Stomach smooth muscle (tissue), 2 donors: ENCODE measurements around the gene SIPA1L3.
"Not testable (repeated sequence)": the region's sequence is repeated elsewhere in the genome, so short reads cannot be mapped to it uniquely, and the experiment has no call there.

Source experiments
- H3K27ac ChIP-seq: one replicate; pipeline ENCODE4 v1.7.0; 2013; ENCODE audit warnings: mild to moderate bottlenecking, low read length, inconsistent platforms
- H3K27me3 ChIP-seq, 2 donors: one replicate each; pipeline ENCODE4 v1.7.0; 2013; ENCODE audit warnings: low read length in 2 of 2; ENCODE audit not compliant: insufficient read depth in 2 of 2, control insufficient read depth in 1 of 2
- H3K36me3 ChIP-seq, 2 donors: one replicate each; pipeline ENCODE4 v1.7.0; 2013; ENCODE audit warnings: low read length in 2 of 2; ENCODE audit not compliant: control insufficient read depth in 2 of 2, insufficient read depth in 2 of 2
- H3K4me1 ChIP-seq: one replicate; pipeline ENCODE4 v1.7.0; 2013; ENCODE audit warnings: low read length; ENCODE audit not compliant: control insufficient read depth, insufficient read depth
- H3K4me3 ChIP-seq, 2 donors: one replicate each; pipeline ENCODE4 v1.7.0; 2013; ENCODE audit warnings: low read length in 2 of 2
- H3K9ac ChIP-seq, 2 donors: one replicate each; pipeline ENCODE4 v1.7.0; 2013; ENCODE audit warnings: low read length in 2 of 2, mild to moderate bottlenecking in 1 of 2
- H3K9me3 ChIP-seq, 2 donors: one replicate each; pipeline ENCODE4 v1.7.0; 2013; ENCODE audit warnings: low read length in 2 of 2; ENCODE audit not compliant: control insufficient read depth in 2 of 2
- donor health status: healthy.
- donor health status: Pancreatic carcinoma.

SIPA1L3 gene

DNA sequence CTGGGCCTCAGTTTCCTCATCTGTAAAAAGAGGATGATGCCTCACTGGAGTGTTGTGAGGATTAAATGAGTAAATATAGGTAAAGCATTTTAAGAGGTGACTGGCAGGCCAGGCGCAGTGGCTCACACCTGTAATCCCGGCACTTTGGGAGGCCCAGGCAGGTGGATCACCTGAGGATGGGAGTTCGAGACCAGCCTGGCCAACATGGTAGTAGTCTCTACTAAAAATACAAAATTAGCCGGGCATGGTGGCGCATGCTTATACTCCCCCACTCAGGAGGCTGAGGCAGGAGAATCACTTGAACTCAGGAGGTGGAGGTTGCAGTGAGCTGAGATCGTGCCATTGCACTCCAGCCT is 317.8 kb downstream of the SIPA1L3 start:
- not testable (repeated sequence) for H3K9me3 ChIP-seq, H3K4me3 ChIP-seq, H3K27ac ChIP-seq, H3K36me3 ChIP-seq, H3K9ac ChIP-seq
- Histone ChIP-seq H3K4me1 (peaks cover 18% of the 10 kb centered on the region), H3K27me3 (peaks cover 50 to 70% of the 10 kb centered on the region in 2 donors)

DNA sequence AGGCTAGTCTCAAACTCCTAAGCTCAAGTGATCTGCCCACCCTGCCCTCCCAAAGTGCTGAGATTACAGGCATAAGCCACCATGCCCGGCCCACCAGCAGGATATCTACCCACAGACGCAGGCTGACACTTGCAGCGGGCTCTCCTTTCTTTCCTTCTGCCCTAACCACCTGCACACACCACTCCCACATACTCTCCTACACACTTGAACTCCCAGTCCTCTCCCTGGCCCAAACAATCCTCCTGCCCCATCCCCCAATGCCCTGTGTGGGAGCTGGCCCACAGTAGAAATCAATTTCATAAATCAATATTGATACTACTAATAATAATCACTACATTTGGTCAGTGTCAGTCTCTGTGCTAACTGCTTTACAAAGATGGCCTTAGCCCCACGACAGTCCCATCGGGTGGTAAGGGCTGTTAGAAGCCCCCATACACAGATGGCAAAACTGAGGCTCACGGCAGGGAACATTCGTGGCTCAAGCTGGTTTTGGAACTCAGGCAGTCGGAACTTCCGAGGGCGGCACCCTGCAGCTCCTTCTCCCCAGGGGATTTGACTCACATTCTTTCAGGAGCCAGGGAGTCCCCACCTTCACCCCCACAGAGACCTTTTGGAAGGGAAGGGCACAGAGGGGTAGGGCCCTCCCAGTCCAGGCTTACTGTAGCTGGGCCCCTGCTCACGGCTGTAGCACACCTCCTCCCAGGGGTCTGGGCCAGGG is 320.4 kb downstream of the SIPA1L3 start:
- no peak overlapping the region for H3K4me3 ChIP-seq
- H3K27ac ChIP-seq, result no peak overlapping the region
- H3K27me3 ChIP-seq, result peaks cover 58 to 71% of the 10 kb centered on the region in 2 donors
- no peak overlapping the region for H3K9ac ChIP-seq
- H3K9me3 ChIP-seq, result no peaks in the 10 kb centered on the region
- no peaks in the 10 kb centered on the region for H3K36me3 ChIP-seq
- peaks cover 18% of the 10 kb centered on the region for H3K4me1 ChIP-seq

DNA sequence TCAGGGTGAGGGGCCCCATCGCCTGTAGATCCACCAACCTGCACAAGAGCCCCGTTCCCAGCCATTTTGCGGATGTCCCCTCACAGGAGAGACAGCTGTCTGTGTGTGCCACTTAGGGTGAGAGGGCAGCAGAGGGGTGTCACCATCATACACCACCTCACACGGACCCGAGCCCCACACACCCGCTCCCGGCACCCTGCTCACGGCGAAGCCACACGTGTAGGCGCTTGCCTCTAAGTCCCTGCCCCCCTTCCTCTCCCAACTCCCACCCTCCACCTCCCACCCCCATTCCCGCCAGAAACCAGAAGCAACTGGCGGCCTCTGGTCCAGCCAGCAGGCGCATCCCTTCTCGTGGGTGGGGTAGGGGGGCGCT is 321.0 kb downstream of the SIPA1L3 start:
- Histone ChIP-seq H3K9ac (no peak overlapping the region), H3K27ac (no peak overlapping the region), H3K27me3 (peaks cover 54 to 65% of the 10 kb centered on the region in 2 donors)

DNA sequence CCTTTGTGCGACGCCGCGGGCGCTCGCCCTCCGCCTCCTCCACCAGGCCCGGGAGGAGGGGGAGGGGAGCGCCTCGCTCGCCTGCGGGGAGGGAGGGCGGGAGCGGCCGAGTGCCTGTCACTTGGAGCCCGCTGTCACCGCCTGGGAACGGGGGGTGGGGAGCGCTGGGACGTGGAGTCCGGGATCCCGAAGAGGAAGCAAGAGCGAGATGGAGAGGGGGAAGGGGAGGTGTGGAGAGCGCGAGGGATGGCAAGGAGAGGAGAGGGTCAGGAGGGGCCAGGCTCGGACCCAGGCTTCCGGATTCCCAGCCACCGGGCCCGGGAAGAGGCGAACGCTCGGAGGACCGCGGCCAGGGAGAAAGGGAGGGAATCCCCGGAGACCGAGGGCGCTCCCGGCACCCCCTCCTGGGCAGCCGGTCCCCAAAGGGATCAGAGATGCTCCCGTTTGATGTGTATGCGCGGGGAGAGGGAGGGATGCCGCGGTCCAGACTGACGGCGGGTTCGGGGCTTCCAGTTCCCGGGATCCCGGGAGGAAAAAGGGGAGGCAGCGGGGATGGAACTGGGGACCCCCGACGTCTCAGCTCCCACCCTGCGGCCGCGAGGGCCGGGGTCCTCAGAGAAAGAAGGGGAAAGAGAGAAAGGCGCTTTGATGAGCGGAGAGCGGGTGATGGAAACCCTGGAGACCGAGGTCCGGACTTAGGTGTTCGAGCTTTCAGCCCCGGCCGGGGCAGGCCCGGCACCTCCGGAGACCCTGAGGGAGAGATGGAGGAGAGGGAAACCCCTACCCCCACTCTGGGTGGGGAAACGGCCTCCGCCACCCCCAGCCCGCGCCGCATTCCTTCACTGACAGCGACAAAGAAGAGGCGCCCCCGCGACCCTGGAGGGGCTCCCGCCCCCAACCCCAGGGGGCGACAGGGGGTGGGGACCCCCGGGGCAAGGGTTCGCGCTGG is 321.8 kb downstream of the SIPA1L3 start:
- Histone ChIP-seq H3K36me3 (no peaks in the 10 kb centered on the region), H3K4me1 (peaks cover 18% of the 10 kb centered on the region), H3K9me3 (no peaks in the 10 kb centered on the region), H3K9ac (no peak overlapping the region), H3K4me3 (no peak overlapping the region), H3K27me3 (peaks cover 50 to 58% of the 10 kb centered on the region in 2 donors), H3K27ac (no peak overlapping the region)

More for the DNA sequence above, 321.0 kb downstream of the SIPA1L3 start:
- no peaks in the 10 kb centered on the region for H3K9me3 ChIP-seq
- H3K4me3 ChIP-seq, result no peak overlapping the region
- peaks cover 18% of the 10 kb centered on the region for H3K4me1 ChIP-seq
- no peaks in the 10 kb centered on the region for H3K36me3 ChIP-seq

DNA sequence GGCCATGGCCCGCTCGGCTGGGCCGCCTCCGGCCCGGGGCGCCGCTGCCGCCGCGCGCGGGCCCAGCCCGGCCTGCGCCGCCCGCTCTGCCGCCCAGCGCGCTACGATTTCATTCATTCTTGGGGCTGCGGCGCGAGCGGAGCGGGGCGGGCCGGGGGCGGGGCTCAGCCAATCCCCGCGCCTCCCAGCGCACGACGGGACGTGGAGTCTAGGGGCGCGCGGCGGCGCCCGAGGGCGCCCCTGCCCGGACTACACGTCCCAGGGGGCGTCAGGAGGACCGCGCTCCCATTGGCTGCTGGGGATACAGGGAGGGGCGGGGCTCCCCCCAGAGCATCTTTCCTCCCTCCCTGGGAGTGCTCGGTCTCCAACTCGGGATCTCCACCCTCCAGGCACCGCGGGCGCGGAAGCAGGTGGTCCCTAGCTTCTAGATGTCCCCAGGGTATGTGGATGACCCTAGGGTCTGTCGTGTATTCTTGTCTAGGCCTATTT is 322.6 kb downstream of the SIPA1L3 start:
- Histone ChIP-seq H3K4me3 (no peak overlapping the region), H3K4me1 (peaks cover 10% of the 10 kb centered on the region), H3K27me3 (peaks cover 49% of the 10 kb centered on the region in 2 donors), H3K27ac (no peak overlapping the region), H3K36me3 (no peaks in the 10 kb centered on the region), H3K9me3 (no peaks in the 10 kb centered on the region), H3K9ac (no peak overlapping the region)

DNA sequence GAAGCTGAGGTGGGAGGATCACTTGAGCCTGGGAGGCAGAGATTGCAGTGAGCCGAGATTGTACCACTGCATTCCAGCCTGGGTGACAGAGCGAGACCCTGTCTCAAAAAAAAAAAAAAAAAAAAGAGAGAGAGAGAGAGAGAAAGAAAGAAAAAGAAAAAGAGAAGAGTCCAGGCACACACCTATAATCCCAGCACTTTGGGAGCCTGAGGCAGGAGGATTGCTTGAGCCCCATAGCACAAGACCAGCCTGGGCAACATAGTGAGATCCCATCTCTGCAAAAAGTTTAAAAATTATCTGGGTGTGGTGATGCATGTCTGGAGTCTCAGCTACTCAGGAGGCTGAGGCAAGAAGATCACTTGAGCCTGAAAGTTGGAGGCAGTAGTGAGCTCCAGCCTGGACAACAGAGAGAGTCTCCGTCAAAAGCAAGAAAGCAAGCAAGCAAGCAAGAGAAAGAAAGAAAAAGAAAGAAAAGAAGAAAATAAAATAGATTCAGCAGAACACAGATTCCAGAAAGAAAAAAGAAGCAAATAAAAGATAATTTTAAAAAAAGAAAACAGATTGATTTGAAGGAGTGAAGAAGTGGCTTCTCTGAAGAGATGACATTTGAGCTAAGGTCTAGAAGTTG is 323.6 kb downstream of the SIPA1L3 start:
- not testable (repeated sequence) for H3K27ac ChIP-seq, H3K4me3 ChIP-seq, H3K4me1 ChIP-seq, H3K36me3 ChIP-seq, H3K9ac ChIP-seq, H3K9me3 ChIP-seq
- peaks cover 44 to 46% of the 10 kb centered on the region in 2 donors for H3K27me3 ChIP-seq

DNA sequence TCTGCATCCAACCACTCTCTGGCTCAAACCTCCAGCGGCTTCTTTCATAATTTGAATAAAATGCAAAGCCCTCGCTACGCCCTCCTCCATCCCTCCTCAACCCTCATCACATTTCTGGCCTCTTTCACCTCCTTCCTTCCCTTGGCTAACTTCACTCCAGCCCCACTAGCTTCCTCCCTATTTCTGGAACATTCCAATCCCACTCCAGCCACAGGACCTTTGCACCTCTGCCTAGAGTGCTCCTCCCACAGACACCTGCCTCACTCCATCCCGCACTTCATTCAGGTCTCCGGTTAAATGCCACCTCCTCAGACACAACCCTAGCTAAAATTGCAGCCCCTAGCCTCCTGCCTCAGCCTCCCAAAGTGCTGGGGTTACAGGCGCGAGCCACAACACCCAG is 324.9 kb downstream of the SIPA1L3 start:
- H3K4me1 ChIP-seq, result peaks cover 10% of the 10 kb centered on the region
- H3K27me3 ChIP-seq, result peaks cover 34 to 37% of the 10 kb centered on the region in 2 donors
- no peak overlapping the region for H3K9ac ChIP-seq
- H3K36me3 ChIP-seq, result no peaks in the 10 kb centered on the region
- H3K9me3 ChIP-seq, result no peaks in the 10 kb centered on the region
- H3K4me3 ChIP-seq, result no peak overlapping the region
- H3K27ac ChIP-seq, result no peak overlapping the region

DNA sequence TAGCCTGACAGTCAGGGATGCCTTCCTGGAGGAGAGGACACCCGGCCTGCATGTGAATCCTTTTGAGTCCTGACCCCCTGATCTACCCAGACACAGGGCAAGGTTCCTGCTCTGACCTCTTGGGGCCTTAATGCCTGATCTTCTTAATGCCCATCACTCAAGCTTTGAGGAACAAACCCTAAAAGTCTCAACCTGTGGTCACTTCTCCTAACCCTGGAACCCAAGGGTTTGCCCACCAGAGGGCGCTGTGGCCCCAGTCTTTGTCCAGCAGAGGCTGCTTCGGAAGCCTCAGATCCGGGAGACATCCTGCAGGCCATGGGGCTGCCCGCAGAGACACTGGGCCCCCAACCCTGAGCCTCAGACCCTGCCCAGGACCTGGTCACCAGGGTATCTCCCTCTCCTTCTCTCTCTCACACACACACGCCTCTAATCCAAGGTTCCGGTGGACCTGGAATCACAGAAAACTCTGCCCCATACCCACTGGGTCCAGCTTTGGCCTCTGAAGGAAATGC is 326.8 kb downstream of the SIPA1L3 start:
- Histone ChIP-seq H3K4me1 (peaks cover 5% of the 10 kb centered on the region), H3K27ac (no peak overlapping the region), H3K9ac (no peak overlapping the region), H3K4me3 (no peak overlapping the region), H3K27me3 (peaks cover 20 to 24% of the 10 kb centered on the region in 2 donors), H3K36me3 (no peaks in the 10 kb centered on the region), H3K9me3 (no peaks in the 10 kb centered on the region)

DNA sequence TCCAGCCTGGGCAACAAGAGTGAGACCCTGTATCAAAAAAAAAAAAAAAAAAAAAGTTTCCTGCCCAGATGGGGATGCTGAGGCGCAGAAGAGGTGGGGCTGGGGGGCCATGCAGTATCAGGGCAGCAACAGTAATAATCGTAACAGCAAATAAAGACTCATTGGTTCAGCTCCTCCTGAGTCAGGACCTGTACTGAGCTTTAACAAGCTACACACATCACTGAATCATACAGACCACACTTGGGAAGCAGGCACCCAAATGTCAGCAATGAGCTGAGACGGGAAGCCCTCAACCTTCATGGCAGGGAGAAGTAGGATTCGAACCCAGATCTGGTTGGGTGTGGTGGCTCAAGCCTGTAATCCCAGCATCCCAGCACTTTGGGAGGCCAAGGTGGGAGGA is 327.6 kb downstream of the SIPA1L3 start:
- Histone ChIP-seq H3K27me3 (peaks cover 15 to 22% of the 10 kb centered on the region in 2 donors), H3K9me3 (no peaks in the 10 kb centered on the region), H3K4me1 (no peaks in the 10 kb centered on the region), H3K9ac (no peak overlapping the region), H3K4me3 (no peak overlapping the region), H3K27ac (no peak overlapping the region), H3K36me3 (no peaks in the 10 kb centered on the region)

DNA sequence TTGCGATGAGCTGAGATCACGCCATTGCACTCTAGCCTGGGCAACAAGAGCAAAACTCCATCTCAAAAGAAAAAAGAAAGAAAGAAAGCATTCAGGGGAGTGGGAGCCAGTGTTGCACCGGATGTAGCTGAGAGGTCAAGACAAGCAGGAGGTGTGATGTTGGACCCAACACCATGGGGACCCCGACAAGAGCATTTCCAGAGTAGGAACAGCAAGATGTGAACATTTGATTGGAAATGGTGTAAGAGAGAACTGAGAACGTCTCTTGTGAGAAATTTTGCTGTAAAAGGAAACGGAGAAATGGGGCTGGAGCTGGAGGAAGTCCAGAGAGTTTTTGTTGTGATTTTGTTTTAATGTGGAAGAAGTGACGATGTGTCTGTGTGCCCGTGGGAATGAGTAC is 332.8 kb downstream of the SIPA1L3 start:
- Histone ChIP-seq H3K4me3 (no peak overlapping the region), H3K4me1 (peaks cover 6% of the 10 kb centered on the region), H3K27me3 (peaks cover 3 to 5% of the 10 kb centered on the region in 2 donors), H3K27ac (no peak overlapping the region), H3K36me3 (no peaks in the 10 kb centered on the region), H3K9ac (no peak overlapping the region), H3K9me3 (no peaks in the 10 kb centered on the region)
